Temporal lobe (tissue), 1 donor: ENCODE measurements around the gene TRAPPC5. TPM values are rescaled to one million over a fixed set of nuclear protein-coding genes. Genes with fewer than 3 reads are reported as not detected.

Experiments
- total RNA-seq: library from RNA; depleted of rRNA; stranded (reverse); fragments of >200 nt; gene quantifications from one replicate; pipeline ENCODE4 v1.2.3, GENCODE V29; 2014

Gene TRAPPC5
- total RNA-seq, 1 donor from 2014 or later = 12.3 TPM

Other genes with a start within 250 kb of the TRAPPC5 start
- 0.25 TPM for gene PEX11G, start 191.8 kb upstream of the TRAPPC5 start, total RNA-seq
- gene ZNF358, start 164.7 kb upstream of the TRAPPC5 start, total RNA-seq = 17.2 TPM
- 5.2 TPM for gene MCOLN1, start 158.2 kb upstream of the TRAPPC5 start, total RNA-seq
- gene PNPLA6, start 145.1 kb upstream of the TRAPPC5 start, total RNA-seq = 36.4 TPM
- 19.9 TPM for gene CAMSAP3, start 85.0 kb upstream of the TRAPPC5 start, total RNA-seq
- 26.3 TPM for gene XAB2, start 51.3 kb upstream of the TRAPPC5 start, total RNA-seq
- 16.0 TPM for gene PET100, start 51.0 kb upstream of the TRAPPC5 start, total RNA-seq
- not detected for gene PCP2, start 47.1 kb upstream of the TRAPPC5 start, total RNA-seq
- 4.2 TPM for gene STXBP2, start 43.7 kb upstream of the TRAPPC5 start, total RNA-seq
- gene RETN, start 11.8 kb upstream of the TRAPPC5 start, total RNA-seq = 0.98 TPM
- not detected for gene MCEMP1, start 3.7 kb upstream of the TRAPPC5 start, total RNA-seq
- under 0.01 TPM for gene FCER2, start 21.3 kb downstream of the TRAPPC5 start, total RNA-seq
- under 0.01 TPM for gene CLEC4G, start 51.3 kb downstream of the TRAPPC5 start, total RNA-seq
- 0.25 TPM for gene CD209, start 66.7 kb downstream of the TRAPPC5 start, total RNA-seq
- not detected for gene CLEC4M, start 82.4 kb downstream of the TRAPPC5 start, total RNA-seq
- gene EVI5L, start 149.4 kb downstream of the TRAPPC5 start, total RNA-seq = 49.4 TPM
- gene PRR36, start 193.6 kb downstream of the TRAPPC5 start, total RNA-seq = 7.4 TPM
- under 0.01 TPM for gene LRRC8E, start 207.7 kb downstream of the TRAPPC5 start, total RNA-seq
- 7.1 TPM for gene MAP2K7, start 223.0 kb downstream of the TRAPPC5 start, total RNA-seq
- gene TGFBR3L, start 234.0 kb downstream of the TRAPPC5 start, total RNA-seq = 0.74 TPM
- 5.9 TPM for gene SNAPC2, start 239.5 kb downstream of the TRAPPC5 start, total RNA-seq
- 36.6 TPM for gene CTXN1, start 245.3 kb downstream of the TRAPPC5 start, total RNA-seq